Measurements from ENCODE around the gene PGGT1B. TPM values are rescaled to one million over a fixed set of nuclear protein-coding genes. Genes with fewer than 3 reads are reported as not detected.

Gene PGGT1B
- total and polyA plus RNA-seq, 2 of the 8 experiments (the other 6 are each of a cell fraction or from before 2014, with no cell fraction given), result 1.9 to 43.1 TPM

DNA sequence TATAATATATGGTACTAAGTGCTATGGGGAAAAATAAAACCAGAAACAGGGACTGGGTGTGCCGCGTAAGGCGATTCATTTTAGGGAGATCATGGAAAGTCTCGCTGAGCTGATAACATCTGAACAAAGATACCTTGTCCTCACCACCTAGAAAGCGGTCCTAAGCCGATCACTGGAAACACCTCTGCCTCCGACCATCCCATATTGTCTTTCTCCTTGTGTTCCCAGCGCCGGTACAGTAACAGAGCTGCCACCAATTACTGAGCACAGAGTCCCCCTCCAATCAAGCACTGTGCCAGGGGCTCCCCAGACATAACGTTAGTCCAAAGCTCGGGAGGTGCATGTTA, 33.1 kb upstream of the PGGT1B start:
- Histone ChIP-seq H2BK12ac (ENCODE audit: low read depth, low read length) (peak overlapping the region; percentile 80; the same call in 1 of the 2 replicates), H3K4me1 (replicated peaks in 1 of 4; ENCODE audit: control insufficient read depth in 3 of 4, insufficient read depth in 4 of 4, low read length in 3 of 4) (peaks cover 0 to 3% (median 1%) of the 10 kb centered on the region in 4 experiments; a peak in 2 of 7 replicates), H3K9me3 (ENCODE audit: insufficient read depth in 2 of 2, low read depth in 1 of 2, low read length in 1 of 2) (no peaks in the 10 kb centered on the region), H3K56ac (replicated peaks; ENCODE audit: insufficient read length, low read depth, low read length) (no peak overlapping the region), H4K20me1 (replicated peaks in 1 of 2; ENCODE audit: control insufficient read depth in 1 of 2, insufficient read depth in 2 of 2, low read length in 2 of 2) (peaks cover 0 to 2% of the 10 kb centered on the region in 2 experiments), H2BK20ac (ENCODE audit: low read length) (no peak overlapping the region), H3K9ac (replicated peaks in 1 of 4; ENCODE audit: extremely low read depth in 1 of 4, low read depth in 3 of 4, low read length in 3 of 4) (peak overlapping the region; percentile 63 to 87 (median 86)), H3K79me1 (ENCODE audit: low read depth, low read length) (peaks cover 2% of the 10 kb centered on the region; the same call in 1 of the 2 replicates), H3K18ac (ENCODE audit: extremely low read depth, low read length) (peak overlapping the region; percentile 60), H4K8ac (ENCODE audit: extremely low read depth, insufficient read depth, low read length) (peak overlapping the region; percentile 94; the same call in 1 of the 2 replicates), H4K91ac (replicated peaks; ENCODE audit: insufficient read length, low read length) (no peak overlapping the region), H3K79me2 (ENCODE audit: control insufficient read depth in 1 of 2, insufficient read depth in 2 of 2, low read length in 2 of 2) (peaks cover 0 to 51% of the 10 kb centered on the region in 2 experiments; a peak in 2 of 4 replicates), H3K23me2 (ENCODE audit: low read depth, low read length) (peaks cover 7% of the 10 kb centered on the region), H3K4me2 (ENCODE audit: insufficient read depth in 1 of 2, low read depth in 2 of 2, low read length in 2 of 2) (peak overlapping the region; percentile 80 to 86), H2BK120ac (replicated peaks; ENCODE audit: low read depth, low read length) (no peak overlapping the region), H4K5ac (ENCODE audit: insufficient read length, low read depth, low read length) (peak overlapping the region; percentile 44), H3K14ac (ENCODE audit: insufficient read length) (no peak overlapping the region), H3K4me3 (ENCODE audit: extremely low read depth in 1 of 4, insufficient read depth in 2 of 4, low read depth in 3 of 4, low read length in 4 of 4) (peak overlapping the region; percentile 87 to 98 (median 90)), H3K27ac (ENCODE audit: low read depth, low read length) (peak overlapping the region; percentile 53; the same call in 1 of the 2 replicates), H3K36me3 (ENCODE audit: control insufficient read depth in 2 of 4, insufficient read depth in 4 of 4, low read length in 3 of 4) (no peaks in the 10 kb centered on the region), H3K27me3 (replicated peaks in 1 of 4; ENCODE audit: control insufficient read depth in 3 of 4, extremely low read depth in 1 of 4, insufficient read depth in 3 of 4, low read length in 3 of 4) (0 out of 7 replicates have a peak, but pooled peaks cover 0 to 2% (median 0%) of the 10 kb centered on the region in 4 experiments), H2AFZ (ENCODE audit: low read length) (peak overlapping the region; percentile 80), H3K4ac (replicated peaks; ENCODE audit: insufficient read length, low read depth, low read length) (peak overlapping the region; percentile 60), H2AK5ac (ENCODE audit: low read depth, low read length) (no peak overlapping the region), H2BK15ac (ENCODE audit: low read length) (no peak overlapping the region), H3K23ac (ENCODE audit: insufficient read length) (no peak overlapping the region), H2BK5ac (ENCODE audit: low read depth, low read length) (peak overlapping the region; percentile 44; the same call in 1 of the 2 replicates)
- FAIRE-seq (peak; percentile 7), DNase-seq (ENCODE audit: low read depth in 1 of 2, low spot score in 2 of 2) (no peak)
- CTCF ChIA-PET (ENCODE audit: partially characterized antibody), result interaction anchor here (1.1 to 4.9 kb wide), 3 partner anchors 14 to 276 kb away, joined by 3 to 25 read pairs (median 4); no protein-coding TSS in a partner anchor
- POLR2A ChIA-PET (ENCODE audit: partially characterized antibody), result interaction anchor here (0.7 to 2.0 kb wide), 12 partner anchors 10 to 476 kb away, joined by 3 to 18 read pairs (median 3); partner anchors contain the start of genes FEM1C and PGGT1B
- peak; percentile 38 for TF ChIP-seq ASH2L (IDR thresholded peaks at IDR 0.05; ENCODE audit: low read length)
- TF ChIP-seq RBBP5 (IDR thresholded peaks at IDR 0.05; ENCODE audit: borderline replicate concordance, low read depth, low read length), result no peak
- WGBS, 2 experiments (ENCODE audit: extremely low coverage in 1 of 2, insufficient coverage in 1 of 2, insufficient read length in 1 of 2, insufficient replicate concordance in 2 of 2, low coverage in 1 of 2, low lambda C conversion rate in 2 of 2, missing lambda C conversion rate in 1 of 2), result 1% methylated on average over 11 of the region's 11 CpGs; no CpG with 5 or more reads in 1 of the 2 experiments

Data from H1 (cell line).